COR-L47 (cell line): ENCODE data around the gene KRT3.
"Not testable (repeated sequence)": the region's sequence is repeated elsewhere in the genome, so short reads cannot be mapped to it uniquely, and the experiment has no call there.

Experiments
- DNase-seq: peaks from one replicate; lab custom pipeline; 2025; lab: John Stamatoyannopoulos, UW

The KRT3 gene

DNA sequence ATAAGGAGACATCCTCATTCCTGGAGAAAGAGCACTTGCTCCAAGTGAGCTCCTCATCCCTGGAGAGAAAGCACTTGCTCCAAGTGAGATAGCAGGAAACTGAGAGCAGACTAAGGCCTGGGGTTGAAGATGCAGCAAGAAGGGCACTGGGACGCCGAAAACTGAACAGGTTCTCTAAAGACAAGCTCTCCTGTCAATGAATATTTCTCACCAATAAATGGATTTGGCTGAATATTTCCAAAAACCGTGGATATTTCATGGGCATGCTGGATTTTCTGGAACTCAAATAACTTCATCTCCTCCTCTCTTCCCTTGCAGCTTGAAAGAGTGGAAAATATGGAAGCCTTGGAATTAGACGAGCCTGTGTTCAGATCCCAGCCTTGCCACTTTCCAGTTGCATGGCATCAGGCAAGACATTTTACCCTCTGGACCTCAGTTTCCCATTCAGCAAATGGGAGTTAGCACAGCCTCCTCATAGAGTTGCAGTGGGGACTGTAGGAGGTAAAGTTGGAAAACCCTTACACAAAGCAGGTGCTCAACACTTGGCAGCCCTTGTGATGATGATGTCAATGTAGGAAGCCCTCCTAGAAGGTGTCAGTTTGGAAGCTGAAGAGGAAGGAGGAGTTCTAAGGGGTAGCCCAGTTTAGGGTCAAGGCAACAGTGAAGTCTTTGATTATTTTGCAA lies 14.4 kb downstream of the KRT3 start:
- no peak for DNase-seq

DNA sequence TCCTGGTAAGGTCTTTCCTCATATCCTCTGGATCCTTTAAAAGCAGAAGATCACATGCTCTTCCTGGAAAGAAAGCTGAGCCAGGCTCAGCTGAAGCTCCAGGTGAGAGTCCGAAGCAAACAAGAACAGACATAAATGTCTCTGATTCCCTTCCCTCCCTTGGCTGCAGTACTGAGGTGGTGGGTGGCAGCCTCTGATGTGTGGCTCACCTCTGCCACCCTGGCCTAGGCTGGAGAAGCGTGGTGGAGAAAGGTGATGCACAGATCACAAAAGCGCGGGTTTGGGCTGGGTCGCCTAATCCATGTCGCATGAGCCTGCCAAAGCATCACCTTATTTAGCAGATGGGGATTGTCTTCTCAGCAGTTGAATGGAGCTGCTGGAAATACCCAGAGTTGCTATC lies 16.0 kb downstream of the KRT3 start:
- DNase-seq = no peak

DNA sequence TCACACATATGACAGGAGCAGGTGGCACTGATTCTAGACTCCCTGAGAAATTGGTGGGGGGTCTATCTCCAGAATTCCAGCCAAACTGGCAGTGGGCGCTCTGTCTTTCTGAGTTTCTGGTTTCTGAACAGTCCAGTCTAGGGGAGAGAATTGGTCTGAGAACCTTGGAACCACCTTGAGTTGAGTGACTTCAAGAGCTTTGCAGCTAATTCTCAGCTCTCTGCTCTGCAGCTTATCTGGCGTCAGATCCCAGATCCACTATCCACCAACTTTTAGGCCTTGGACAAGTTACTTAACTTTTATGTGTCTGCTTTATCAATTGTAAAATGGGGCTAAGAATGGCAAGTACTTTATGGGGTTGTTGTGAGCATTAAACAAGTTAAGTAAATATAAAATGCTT lies 17.1 kb downstream of the KRT3 start:
- DNase-seq = no peak

DNA sequence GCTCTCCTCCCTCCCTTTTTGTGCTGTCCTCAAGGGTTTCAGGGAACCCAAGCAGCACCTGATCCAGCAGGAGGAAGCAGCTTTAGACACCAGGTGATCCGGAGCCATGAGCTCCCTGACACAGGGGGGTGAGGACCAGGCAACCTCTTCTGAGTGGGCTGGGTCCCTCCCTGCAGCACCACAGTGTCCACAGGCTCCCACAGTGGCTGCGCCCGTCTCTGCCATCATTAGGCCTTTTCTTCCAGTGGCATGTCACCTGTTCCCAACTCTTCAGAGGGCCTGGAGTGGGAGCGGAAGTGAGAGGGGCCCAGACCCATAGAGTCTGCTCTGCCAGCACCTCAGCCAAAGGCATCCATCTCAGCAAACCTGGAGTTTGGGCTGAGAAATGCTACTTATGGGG lies 18.4 kb downstream of the KRT3 start:
- DNase-seq = no peak

DNA sequence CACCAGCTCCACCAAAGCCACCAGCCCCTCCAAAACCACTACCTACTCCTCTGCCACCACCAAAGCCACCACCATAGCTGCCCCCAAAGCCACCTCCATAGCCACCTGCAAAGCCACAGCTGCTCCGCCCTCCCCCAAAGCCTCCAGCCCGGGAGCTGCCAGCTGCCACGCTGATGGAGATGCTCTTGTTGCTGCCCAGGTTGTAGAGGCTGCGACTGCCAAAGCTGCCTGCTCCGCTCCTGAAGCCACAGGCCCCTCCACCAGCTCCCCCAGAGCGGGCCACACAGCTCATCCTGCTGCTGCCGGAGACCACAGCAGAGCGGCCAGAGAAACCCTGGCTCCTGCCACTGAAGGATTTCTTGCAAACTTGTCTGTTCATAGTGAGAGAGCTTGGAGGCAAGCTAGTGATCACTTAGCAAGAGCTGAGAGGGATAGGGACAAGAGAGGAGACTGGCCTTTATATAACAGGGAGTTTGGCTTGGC lies 19.0 kb downstream of the KRT3 start, which contains the start of gene KRT76:
KRT76 (minus strand) TSS at position 433 of the 483 bp plus-strand sequence; CDS start at position 379, 54 bp downstream.
- DNase-seq = no peak

DNA sequence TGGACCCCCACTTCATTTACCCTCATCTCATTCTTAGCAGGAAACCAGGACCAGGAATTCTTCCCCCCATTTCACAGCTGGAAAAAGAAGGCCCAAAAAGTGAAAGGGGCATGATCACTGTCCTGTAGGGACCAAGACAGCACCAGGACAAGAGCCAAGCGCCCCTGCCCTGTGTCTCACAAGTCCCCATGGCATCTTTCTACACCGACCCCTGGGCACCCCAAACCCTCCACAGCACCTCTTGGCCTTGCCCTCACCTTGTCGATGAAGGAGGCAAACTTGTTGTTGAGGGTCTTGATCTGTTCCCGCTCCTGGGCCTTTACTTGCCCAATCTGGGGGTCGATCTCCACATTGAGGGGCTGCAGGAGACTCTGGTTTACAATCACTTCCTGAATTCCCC lies 19.5 kb downstream of the KRT3 start:
- no peak for DNase-seq

DNA sequence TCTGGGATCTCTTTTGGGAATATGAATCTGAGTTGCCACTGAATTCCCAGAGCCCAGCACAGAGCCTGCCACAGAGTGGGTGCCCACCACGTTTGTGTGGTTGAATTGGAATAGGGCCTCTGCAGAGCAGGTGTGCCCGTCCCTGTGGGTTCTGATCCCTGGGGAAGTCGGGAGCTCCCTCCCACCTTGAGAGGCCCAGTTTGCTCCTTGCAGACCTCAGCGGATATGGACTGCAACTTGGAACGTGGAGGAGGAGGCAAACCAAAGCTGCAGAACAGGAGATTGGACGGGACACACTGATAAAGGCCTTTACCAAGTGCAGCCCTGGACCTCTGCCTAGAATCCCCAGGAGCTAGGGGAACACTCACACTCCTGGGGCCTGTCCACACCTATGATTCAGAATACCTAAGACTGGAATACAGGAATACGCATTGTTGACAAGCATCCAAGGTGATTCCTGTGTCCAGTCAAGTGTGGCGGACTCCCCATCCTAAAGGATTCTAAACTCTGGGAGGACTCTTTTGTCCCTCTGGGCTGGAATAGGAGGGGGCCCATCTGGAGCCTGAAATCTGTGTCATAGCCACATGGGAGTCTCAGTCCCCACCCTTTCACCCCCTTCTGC lies 21.2 kb downstream of the KRT3 start:
- DNase-seq = no peak

DNA sequence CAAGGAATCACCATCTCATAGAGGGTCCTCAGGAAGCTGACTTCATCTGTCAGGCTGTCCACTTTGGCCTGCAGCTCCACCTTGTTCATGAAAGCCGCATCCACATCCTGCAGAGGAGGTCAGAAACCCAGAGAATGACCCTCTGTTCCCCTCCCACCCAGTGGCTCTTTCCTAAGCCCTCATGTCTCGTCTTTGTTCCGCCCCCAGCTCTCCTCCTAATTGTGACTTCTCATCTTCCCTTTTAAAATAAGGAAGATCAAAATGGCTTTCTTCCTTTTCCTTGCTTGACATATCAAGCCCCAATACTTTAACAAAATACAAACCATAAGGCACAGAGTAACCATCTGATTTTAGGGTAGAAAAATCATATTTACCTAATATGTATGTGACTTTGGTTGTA lies 23.1 kb downstream of the KRT3 start:
- DNase-seq = no peak

DNA sequence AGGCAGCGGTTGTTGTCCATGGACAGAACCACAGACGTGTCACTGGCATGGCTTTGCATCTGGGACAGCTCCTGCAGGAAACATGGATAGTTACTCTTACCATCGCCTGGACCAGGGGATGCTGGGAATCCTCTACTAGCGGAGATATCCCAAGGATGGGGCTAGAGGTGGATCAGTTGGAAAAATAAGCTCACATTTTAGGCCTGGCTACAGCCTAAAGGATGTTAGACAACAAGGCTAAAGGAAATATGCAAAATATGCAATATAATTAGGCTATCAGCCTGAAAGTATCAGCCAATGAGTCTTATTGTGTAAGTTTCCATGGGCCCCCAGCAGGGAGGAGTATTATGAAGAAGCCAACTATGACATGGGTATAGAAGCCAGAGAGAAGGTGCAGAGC lies 23.7 kb downstream of the KRT3 start:
- DNase-seq = no peak

DNA sequence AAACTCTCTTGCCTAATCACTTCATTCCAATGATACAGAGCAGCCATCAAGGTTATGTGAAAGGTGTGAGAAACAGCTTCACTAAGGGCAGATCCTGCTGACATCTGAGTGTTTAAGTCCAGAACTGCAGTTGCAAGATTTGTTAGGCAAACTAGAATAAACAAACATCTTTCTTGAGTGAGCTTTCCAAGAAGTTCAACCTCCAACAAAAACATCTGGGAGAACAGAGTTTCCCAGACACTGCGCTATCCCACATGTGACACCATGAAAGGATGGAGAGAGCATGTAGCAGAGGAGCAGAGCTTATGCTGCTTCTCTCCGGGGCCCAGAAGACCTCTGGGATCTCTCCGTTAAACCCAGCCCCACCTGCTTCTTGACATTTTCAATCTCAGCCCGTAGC lies 24.4 kb downstream of the KRT3 start:
- DNase-seq = no peak

DNA sequence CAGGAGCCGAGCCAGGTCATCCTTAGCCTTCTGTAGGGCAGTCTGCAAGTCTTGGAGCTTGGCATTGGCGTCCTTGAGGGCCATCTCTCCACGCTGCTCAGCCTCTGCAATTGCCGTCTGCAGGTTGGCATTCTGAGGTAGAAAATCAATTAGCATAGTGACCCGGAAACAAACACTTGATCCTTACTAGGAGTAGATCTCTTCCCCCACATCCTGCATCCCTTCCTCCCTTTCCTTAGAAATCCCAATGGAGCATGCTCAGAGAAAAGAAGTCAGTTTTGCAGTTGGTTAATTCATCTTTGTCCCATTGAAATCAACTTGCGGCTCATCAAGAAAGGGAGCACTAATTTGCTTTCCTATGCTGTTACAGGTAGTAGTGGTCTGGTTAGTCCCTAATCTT lies 24.8 kb downstream of the KRT3 start:
- no peak for DNase-seq

DNA sequence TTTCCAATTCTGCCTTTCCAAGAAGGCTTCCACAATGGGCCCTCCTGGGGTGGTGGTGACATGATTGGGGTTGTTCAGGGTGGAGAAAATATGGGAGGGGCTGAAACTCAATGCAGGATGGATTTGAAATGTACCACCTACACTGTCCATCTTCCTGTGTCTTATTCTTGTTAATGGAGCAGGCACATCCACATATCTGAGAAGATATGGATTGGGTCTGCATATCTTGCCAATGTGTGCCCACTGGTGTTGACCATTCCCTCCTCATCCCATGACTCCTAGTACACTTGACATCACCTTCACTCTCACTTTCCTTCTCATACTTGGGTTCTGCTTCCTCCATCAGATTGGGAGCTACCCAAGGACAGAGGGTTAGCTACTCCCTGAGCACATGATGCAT lies 26.0 kb downstream of the KRT3 start:
- no peak for DNase-seq

DNA sequence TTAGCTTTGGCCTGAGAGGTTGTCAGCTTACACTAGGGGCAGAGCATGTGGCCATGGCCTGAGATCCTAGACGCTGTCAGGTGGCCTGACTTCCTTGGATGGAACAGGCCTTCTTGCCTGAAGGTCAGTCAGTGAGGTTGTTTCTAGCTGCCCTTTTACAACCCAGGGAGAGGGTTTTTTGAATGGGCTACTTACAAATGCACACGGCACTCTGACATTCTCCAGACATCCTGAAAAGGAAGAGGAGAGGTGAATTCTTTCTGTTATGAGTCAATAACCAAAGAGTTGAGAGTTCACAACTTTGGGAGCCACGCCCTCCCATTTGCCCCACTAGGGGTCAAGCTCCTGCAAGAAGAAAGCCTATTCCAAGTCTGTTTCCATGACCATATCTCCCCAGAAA lies 26.6 kb downstream of the KRT3 start:
- no peak for DNase-seq

DNA sequence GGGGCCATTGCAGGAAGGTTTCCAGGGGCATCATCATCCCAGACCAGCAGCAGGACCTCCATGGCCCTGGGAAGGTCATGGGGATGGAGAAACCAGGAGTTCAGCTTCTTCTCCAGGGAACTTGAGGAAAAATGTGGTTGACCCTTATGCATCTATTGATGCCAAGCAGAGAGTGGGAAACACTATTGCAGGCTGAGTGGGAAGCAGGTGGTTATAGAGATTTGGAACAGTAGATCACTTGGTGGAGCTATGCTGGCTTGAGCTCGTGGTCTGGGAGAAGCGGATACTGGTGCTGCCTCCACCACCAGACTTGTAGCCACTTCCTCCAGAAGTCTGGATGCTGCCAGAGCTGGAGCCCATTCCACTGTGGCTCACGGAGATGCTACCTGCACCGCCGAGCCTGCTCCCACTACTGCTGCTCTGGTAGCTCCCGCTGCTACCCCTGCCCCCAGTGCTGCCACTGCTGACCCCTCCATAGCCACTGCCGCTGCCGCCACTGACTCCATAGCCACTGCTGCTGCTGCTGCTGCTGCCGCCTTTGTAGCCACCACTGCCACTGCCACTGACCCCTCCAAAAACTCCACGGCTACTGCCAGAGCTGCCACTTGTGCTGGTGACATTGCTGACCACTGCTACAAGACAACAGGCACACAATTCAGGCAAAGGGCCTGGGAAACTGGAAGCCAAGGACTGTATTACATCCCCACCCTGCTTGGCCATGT lies 27.3 kb downstream of the KRT3 start:
- DNase-seq = no peak

DNA sequence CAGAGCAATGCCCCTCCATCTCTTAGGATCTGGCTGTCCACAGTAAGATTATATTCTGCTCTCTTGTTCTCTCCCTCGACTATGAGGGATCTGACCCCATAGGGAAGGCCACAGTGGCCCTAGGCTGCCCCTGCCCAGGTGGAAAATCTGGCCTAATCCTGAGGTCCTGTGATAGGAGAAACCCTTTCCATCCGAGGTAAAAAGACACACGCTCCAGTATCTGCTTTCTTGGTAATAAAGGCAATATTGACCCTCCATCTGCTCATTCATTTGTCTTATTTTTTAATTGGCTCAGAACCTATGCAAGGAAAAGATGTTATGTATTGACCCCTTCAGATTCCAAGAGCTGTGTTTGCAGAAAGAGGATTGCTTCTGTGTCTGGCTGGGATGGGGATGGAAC lies 28.5 kb downstream of the KRT3 start:
- no peak for DNase-seq

DNA sequence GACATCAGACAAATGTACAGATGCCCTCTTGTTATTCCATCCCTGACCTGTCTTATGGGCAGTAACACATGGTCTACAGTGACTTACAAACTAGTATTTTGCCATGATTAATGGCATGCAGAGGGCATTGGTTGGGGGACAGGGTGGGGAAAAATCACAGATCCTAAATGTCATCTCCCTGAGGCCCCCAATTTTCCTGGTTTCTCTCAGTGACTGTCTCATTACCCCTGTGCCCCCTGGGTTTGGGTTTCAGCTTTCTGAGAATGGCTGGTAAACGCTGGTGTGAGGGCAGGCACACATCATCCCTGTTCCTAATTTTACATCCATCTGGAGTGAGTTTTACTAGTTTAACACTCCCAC lies 28.9 kb downstream of the KRT3 start:
- no peak for DNase-seq

DNA sequence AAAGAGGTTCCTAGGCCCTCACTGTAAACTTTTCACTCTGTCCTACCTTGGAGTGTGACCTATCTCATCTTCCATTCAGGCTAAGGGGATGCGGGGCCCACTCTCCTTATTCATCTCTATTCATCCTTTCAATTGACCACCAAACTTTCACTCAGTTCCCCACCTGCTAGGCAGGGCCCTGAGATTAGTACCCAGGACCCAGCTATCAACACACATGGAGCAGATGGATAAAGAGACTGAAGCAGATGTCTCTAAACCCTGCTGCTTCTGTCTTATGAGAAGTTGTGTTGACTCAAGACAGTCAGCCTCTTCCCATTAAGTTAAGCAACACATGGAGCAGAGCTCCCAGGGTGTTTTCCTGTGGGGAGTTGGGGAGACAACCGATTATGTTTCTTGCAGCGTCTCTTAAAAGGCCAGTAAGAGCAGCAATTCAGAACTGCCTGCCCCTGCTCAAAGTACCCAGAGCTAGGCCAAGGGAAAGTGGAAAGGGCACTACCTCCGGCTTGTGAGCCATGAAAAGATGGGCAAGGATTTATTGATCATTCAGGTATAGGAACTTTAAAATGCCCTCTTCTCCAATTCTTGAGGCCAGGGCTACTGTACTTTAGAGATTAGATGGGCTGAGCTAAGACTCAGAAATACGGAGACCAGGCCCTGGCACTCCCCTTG lies 29.4 kb downstream of the KRT3 start:
- DNase-seq = no peak

DNA sequence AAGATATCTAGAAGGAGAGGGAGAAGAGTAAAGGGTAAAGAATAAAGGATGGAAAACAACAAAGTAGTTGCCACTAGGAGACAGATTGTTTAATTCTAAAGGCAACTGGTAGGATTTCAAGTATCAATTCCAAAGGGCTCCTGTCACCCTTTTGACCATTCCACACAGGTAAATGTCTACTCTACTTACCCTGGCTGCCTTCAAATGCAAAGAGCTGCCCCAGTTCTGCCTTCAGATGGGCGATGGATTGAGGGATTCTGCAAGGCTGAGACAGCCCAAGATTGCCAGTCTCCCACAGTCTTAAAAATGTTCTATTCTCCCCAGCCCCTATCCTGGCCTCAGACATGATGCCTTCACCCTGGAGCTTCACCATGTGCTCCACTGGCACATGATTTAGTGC lies 30.2 kb downstream of the KRT3 start:
- no peak for DNase-seq

DNA sequence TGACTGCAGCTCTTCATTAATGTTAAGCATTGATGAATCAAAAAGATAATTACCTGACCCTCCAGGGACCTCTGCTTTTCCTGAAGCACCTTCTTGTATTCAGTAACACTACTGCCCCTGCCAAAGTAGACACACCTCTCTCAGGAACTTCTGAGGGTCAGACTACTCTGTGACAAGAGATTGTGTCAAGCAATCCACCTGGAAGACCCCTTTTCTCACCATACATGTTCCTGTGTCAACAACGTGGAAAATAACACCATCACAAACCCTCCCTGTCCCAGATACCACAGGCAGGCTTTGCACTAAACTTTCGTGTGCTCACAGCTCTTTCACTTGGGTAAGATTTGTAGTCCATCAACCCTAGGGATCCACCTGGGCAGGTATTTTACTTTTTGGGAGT lies 31.9 kb downstream of the KRT3 start:
- no peak for DNase-seq

DNA sequence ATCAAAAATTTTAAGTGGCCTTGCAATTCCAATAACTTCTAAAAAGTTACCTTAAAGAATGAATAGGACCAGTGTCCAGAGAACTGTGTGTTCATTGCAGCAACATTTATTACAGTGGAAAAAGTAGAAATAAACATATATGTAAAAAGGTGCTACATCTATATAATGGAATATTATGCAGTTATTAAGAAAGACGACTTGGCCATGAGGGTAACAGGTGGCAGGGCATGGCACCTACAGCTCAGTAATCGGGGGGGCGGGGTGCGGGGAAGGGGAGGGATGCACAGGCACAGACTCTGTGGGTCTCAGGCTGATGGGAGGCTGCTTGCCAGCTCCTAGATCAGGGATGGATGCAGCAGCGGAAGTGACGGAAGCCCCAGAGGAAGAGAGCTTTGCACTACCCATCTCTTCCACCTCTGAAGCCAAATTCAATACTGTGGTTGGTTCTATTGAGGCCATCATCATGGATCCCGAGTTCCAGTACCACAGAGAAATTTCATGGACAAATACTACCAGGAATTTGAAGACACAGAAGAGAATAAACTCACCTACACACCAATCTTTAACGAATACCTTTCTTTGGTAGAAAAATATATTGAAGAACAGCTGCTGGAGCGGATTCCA lies 32.8 kb downstream of the KRT3 start:
- DNase-seq = no peak

DNA sequence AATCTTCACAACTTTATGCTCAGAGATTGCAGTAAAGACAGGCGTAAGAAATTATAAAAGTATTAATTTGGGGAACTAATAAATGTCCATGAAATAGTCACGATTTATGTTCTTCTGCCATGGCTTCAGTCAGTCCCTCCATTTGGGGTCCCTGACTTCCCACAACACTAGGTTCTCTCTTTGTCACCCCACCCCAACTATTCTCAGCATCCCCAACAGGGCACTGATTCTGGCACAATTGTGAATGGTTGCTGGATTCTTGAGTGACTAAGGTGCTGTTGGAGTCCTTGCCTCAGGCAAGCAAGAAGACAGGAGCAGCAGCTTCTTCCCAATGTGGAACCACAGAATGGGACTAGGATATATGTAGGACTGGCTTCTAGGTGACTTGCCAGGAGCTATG lies 34.1 kb downstream of the KRT3 start:
- no peak for DNase-seq

DNA sequence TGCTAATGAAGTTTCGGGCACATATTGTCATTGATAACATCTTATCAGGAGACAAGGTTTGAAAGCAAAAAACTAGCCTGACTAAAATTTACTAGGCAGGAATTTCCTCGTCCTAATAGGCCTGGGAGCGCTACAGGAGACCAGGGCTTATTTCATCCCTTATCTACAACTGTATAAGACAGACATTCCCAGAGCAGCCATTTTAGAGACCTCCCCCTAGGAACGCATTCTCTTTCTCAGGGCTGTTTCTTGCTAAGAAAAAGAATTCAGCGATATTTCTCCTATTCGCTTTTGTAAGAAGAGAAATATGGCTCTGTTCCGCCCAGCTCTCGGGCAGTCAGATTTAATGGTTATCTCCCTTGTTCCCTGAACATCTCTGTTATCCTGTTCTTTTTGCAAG lies 34.7 kb downstream of the KRT3 start:
- DNase-seq = not testable (repeated sequence)
